ENCODE data around the gene HJURP. TPM values are rescaled to one million over a fixed set of nuclear protein-coding genes. Genes with fewer than 3 reads are reported as not detected.

The HJURP gene
- total RNA-seq, 1 experiment from 2014 or later, result 37.0 TPM

- ChIA-PET CTCF (no interaction called here), POLR2A (ENCODE audit: unreplicated experiment) (no interaction called here)
- Histone ChIP-seq H3F3A (ENCODE audit: low read length, unreplicated experiment) (no peaks in the 10 kb centered on the region), H3K27ac (ENCODE audit: low read length) (no peak overlapping the region), H3K4me2 (ENCODE audit: low read length) (no peak overlapping the region), H3K9me2 (replicated peaks; ENCODE audit: low read length) (no peaks in the 10 kb centered on the region), H4K20me1 (ENCODE audit: low read length) (no peaks in the 10 kb centered on the region), H3K4me1 (ENCODE audit: insufficient read depth, low read length) (peaks cover 5% of the 10 kb centered on the region; the same call in 1 of the 2 replicates), H3K27me3 (ENCODE audit: low read length) (no peaks in the 10 kb centered on the region), H3K4me3 (ENCODE audit: low read length) (no peak overlapping the region), H3K79me2 (ENCODE audit: low read length) (no peaks in the 10 kb centered on the region), H3K9me3 (ENCODE audit: low read length) (no peaks in the 10 kb centered on the region), H3K36me3 (ENCODE audit: low read depth, low read length) (no peaks in the 10 kb centered on the region), H2AFZ (ENCODE audit: low read length) (no peak overlapping the region), H3K9ac (ENCODE audit: low read length) (no peak overlapping the region)
- TF ChIP-seq CTCF (conservative IDR thresholded peaks at IDR 0.05; ENCODE audit: low read depth, low read length), result no peak
- no peak for TF ChIP-seq EZH2 (IDR thresholded peaks at IDR 0.05; ENCODE audit: low read length, unreplicated experiment)
- TF ChIP-seq EZH2phosphoT487 (IDR thresholded peaks at IDR 0.05; ENCODE audit: borderline replicate concordance, low read length), result no peak
- ATAC-seq, result no peak
- BruUV-seq (replicated peaks), result no TSS peak
- DNase-seq, result no peak
- intact Hi-C loops (cut with micrococcal nuclease), result no loop called here
Measured at GRCh38 chr2:233799716-233800115, 54.6 kb downstream of the HJURP start.

DNA sequence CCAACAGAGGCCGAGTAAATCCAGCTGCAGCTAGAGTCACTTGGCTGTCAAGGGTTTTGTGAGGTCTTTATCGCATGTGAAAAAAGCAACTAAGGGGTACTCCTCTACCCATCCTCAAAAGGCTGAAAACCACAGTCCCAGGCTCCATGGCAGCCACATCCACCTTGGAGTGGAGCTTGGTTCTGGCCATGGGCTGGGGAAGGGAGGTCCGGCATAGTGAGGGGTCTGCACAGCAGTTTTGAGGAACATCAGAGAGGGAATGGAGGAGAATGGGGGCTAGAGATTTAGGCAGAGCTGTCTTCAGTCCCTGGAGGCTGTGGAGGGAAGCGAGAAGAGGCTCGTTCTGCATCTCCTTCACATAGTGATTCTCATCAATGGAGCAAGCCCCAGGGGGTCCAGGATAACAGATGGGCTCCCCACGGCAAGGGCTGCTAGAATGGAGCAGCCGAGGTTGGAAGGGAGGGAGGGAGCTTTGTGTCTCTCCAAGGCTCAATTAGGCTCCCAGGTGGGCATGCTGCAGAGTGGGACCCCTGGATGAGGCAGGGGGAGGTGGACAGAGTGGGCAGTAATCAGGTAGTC, 55.2 kb downstream of the HJURP start:
- Histone ChIP-seq H4K20me1 (ENCODE audit: low read length) (no peaks in the 10 kb centered on the region), H3K4me2 (ENCODE audit: low read length) (no peak overlapping the region), H3K9me3 (ENCODE audit: low read length) (no peaks in the 10 kb centered on the region), H3K27me3 (ENCODE audit: low read length) (no peaks in the 10 kb centered on the region), H3K36me3 (ENCODE audit: low read depth, low read length) (no peaks in the 10 kb centered on the region), H3K27ac (ENCODE audit: low read length) (no peak overlapping the region), H3K79me2 (ENCODE audit: low read length) (no peaks in the 10 kb centered on the region), H3K4me3 (ENCODE audit: low read length) (no peak overlapping the region), H3F3A (ENCODE audit: low read length, unreplicated experiment) (no peaks in the 10 kb centered on the region), H3K4me1 (ENCODE audit: insufficient read depth, low read length) (peaks cover 5% of the 10 kb centered on the region; the same call in 1 of the 2 replicates), H3K9ac (ENCODE audit: low read length) (no peak overlapping the region), H2AFZ (ENCODE audit: low read length) (no peak overlapping the region), H3K9me2 (replicated peaks; ENCODE audit: low read length) (no peaks in the 10 kb centered on the region)
- no peak for DNase-seq
- no TSS peak for BruUV-seq (replicated peaks)
- CTCF ChIA-PET, result no interaction called here
- POLR2A ChIA-PET (ENCODE audit: unreplicated experiment), result no interaction called here
- intact Hi-C loops (cut with micrococcal nuclease), result no loop called here
- no peak for ATAC-seq
- TF ChIP-seq EZH2phosphoT487 (IDR thresholded peaks at IDR 0.05; ENCODE audit: borderline replicate concordance, low read length) (no peak), EZH2 (IDR thresholded peaks at IDR 0.05; ENCODE audit: low read length, unreplicated experiment) (no peak), CTCF (conservative IDR thresholded peaks at IDR 0.05; ENCODE audit: low read depth, low read length) (no peak)

- intact Hi-C loops (cut with micrococcal nuclease), result no loop called here
- BruUV-seq (replicated peaks), result no TSS peak
- CTCF ChIA-PET, result no interaction called here
Measured at GRCh38 chr2:233798335-233799086, 55.8 kb downstream of the HJURP start.

More at GRCh38 chr2:233798335-233799086, 55.8 kb downstream of the HJURP start:
- Histone ChIP-seq H3K4me3 (ENCODE audit: low read length) (no peak overlapping the region), H3K27me3 (ENCODE audit: low read length) (no peaks in the 10 kb centered on the region), H3F3A (ENCODE audit: low read length, unreplicated experiment) (no peaks in the 10 kb centered on the region), H3K4me1 (ENCODE audit: insufficient read depth, low read length) (peaks cover 5% of the 10 kb centered on the region; the same call in 1 of the 2 replicates), H3K9ac (ENCODE audit: low read length) (no peak overlapping the region), H3K79me2 (ENCODE audit: low read length) (no peaks in the 10 kb centered on the region), H3K27ac (ENCODE audit: low read length) (no peak overlapping the region), H4K20me1 (ENCODE audit: low read length) (no peaks in the 10 kb centered on the region), H2AFZ (ENCODE audit: low read length) (no peak overlapping the region), H3K9me3 (ENCODE audit: low read length) (no peaks in the 10 kb centered on the region), H3K36me3 (ENCODE audit: low read depth, low read length) (no peaks in the 10 kb centered on the region), H3K9me2 (replicated peaks; ENCODE audit: low read length) (no peaks in the 10 kb centered on the region), H3K4me2 (ENCODE audit: low read length) (no peak overlapping the region)
- ATAC-seq (no peak), DNase-seq (no peak)
- TF ChIP-seq EZH2 (IDR thresholded peaks at IDR 0.05; ENCODE audit: low read length, unreplicated experiment), result no peak
- TF ChIP-seq EZH2phosphoT487 (IDR thresholded peaks at IDR 0.05; ENCODE audit: borderline replicate concordance, low read length), result no peak
- no peak for TF ChIP-seq CTCF (conservative IDR thresholded peaks at IDR 0.05; ENCODE audit: low read depth, low read length)
- POLR2A ChIA-PET (ENCODE audit: unreplicated experiment), result no interaction called here
